ENCODE data around the gene F11R. TPM values are rescaled to one million over a fixed set of nuclear protein-coding genes. Genes with fewer than 3 reads are reported as not detected.

The F11R gene
- total and polyA plus RNA-seq, 2 of the 4 experiments (the other 2 are of a cell fraction): 0.79 to 2.2 TPM

GRCh38 chr1:160972939-160973338, 48.0 kb downstream of the F11R start:
- no peak overlapping the region for H2AK5ac ChIP-seq (ENCODE audit: low read depth, low read length)
- TF ChIP-seq CHD1 (IDR thresholded peaks at IDR 0.05; ENCODE audit: low read depth, low read length) (no peak), CEBPB (IDR thresholded peaks at IDR 0.05; ENCODE audit: low read depth, low read length) (no peak), MXI1 (IDR thresholded peaks at IDR 0.05; ENCODE audit: borderline replicate concordance, low read depth, low read length) (no peak), MAFK (IDR thresholded peaks at IDR 0.05; ENCODE audit: low read depth, low read length) (no peak), MAZ (IDR thresholded peaks at IDR 0.05; ENCODE audit: borderline replicate concordance, low read depth, low read length) (no peak), SMC3 (IDR thresholded peaks at IDR 0.05; ENCODE audit: low read depth, low read length) (no peak), RFX5 (IDR thresholded peaks at IDR 0.05; ENCODE audit: low read depth, low read length) (no peak), RAD21 (IDR thresholded peaks at IDR 0.05; ENCODE audit: low read length) (no peak), USF2 (IDR thresholded peaks at IDR 0.05; ENCODE audit: low read depth, low read length) (no peak), ELK1 (IDR thresholded peaks at IDR 0.05; ENCODE audit: borderline replicate concordance, low read depth, low read length) (no peak), CTCF (conservative IDR thresholded peaks at IDR 0.05; ENCODE audit: low read depth, low read length) (no peak), NFE2L2 (IDR thresholded peaks at IDR 0.05; ENCODE audit: low read depth, low read length) (no peak), RCOR1 (IDR thresholded peaks at IDR 0.05; ENCODE audit: insufficient replicate concordance, low read length) (no peak), FOS (IDR thresholded peaks at IDR 0.05; ENCODE audit: low read depth, low read length) (no peak), BHLHE40 (IDR thresholded peaks at IDR 0.05; ENCODE audit: low read depth, low read length) (no peak), POLR2A (IDR thresholded peaks at IDR 0.05; ENCODE audit: low read depth, low read length) (no peak)
- H3K27me3 ChIP-seq (ENCODE audit: control insufficient read depth, insufficient read depth, low read length): peaks cover 2% of the 10 kb centered on the region; the same call in 1 of the 2 replicates
- H4K5ac ChIP-seq (ENCODE audit: low read depth, low read length): no peak overlapping the region
- H3K9ac ChIP-seq (ENCODE audit: low read depth, low read length): no peak overlapping the region
- H4K20me1 ChIP-seq (ENCODE audit: insufficient read depth, low read length): no peaks in the 10 kb centered on the region
- no peak overlapping the region for H3K4me2 ChIP-seq (ENCODE audit: low read depth, low read length)
- in situ Hi-C loops (cut with MboI; ENCODE audit: low sequenced_read_pairs) (no loop called here), dilution Hi-C loops (cut with HindIII; ENCODE audit: low sequenced_read_pairs, unreplicated experiment) (no loop called here), intact Hi-C loops (cut with micrococcal nuclease) (no loop called here)
- ATAC-seq (ENCODE audit: low read depth) (no peak), DNase-seq (no peak)
- no peaks in the 10 kb centered on the region for H3K36me3 ChIP-seq (ENCODE audit: control insufficient read depth, insufficient read depth, low read length)
- no peak overlapping the region for H3K27ac ChIP-seq (ENCODE audit: insufficient read depth, low read length)
- H3K4me1 ChIP-seq (ENCODE audit: control insufficient read depth, insufficient read depth, low read length): no peaks in the 10 kb centered on the region
- H3K4ac ChIP-seq (ENCODE audit: low read depth, low read length): no peak overlapping the region
- H2BK15ac ChIP-seq (ENCODE audit: low read depth, low read length): no peak overlapping the region
- H3K18ac ChIP-seq (ENCODE audit: low read depth, low read length): no peak overlapping the region
- H4K8ac ChIP-seq (ENCODE audit: low read depth in 2 of 2, low read length in 2 of 2): no peak overlapping the region
- no peak overlapping the region for H2AK9ac ChIP-seq (replicated peaks; ENCODE audit: low read depth, low read length, poor library complexity)
- H3K4me3 ChIP-seq (ENCODE audit: insufficient read depth, low read depth, low read length): no peak overlapping the region
- no peak overlapping the region for H3K23ac ChIP-seq (ENCODE audit: low read depth, low read length)
- H3K9me1 ChIP-seq (ENCODE audit: insufficient read depth, low read length): no peaks in the 10 kb centered on the region
- H2BK5ac ChIP-seq (ENCODE audit: low read depth, low read length, poor library complexity, severe bottlenecking): no peak overlapping the region
- H3K79me1 ChIP-seq (ENCODE audit: low read depth in 1 of 2, low read length in 2 of 2): no peaks in the 10 kb centered on the region
- no TSS peak for BruUV-seq (replicated peaks)
- no peak overlapping the region for H2BK120ac ChIP-seq (ENCODE audit: low read depth, low read length)
- no peak overlapping the region for H3K14ac ChIP-seq (replicated peaks; ENCODE audit: low read depth, low read length)
- no peaks in the 10 kb centered on the region for H3K9me3 ChIP-seq (ENCODE audit: control insufficient read depth, insufficient read depth, low read length)
- H2AFZ ChIP-seq (replicated peaks; ENCODE audit: low read length, poor library complexity): no peak overlapping the region
- H4K91ac ChIP-seq (ENCODE audit: insufficient read depth, low read depth, low read length): no peak overlapping the region
- ChIA-PET POLR2A (ENCODE audit: unreplicated experiment) (no interaction called here), CTCF (interaction anchor here (1.2 kb wide), 1 partner anchor 18 kb away, joined by 9 read pairs; no protein-coding TSS in a partner anchor)
- H3K56ac ChIP-seq (ENCODE audit: extremely low read depth, insufficient read depth, low read length): no peak overlapping the region
- no peak overlapping the region for H2BK20ac ChIP-seq (ENCODE audit: low read depth, low read length)
- 50% methylated on average over 2 of the region's 3 CpGs; no CpG with 5 or more reads in 1 of the 2 experiments for WGBS, 2 experiments (ENCODE audit: extremely low coverage in 2 of 2, insufficient read length in 1 of 2)

Measured in IMR-90 (cell line).